DMS153 (cell line): ENCODE results near the gene CD3G.
A peak's percentile ranks its signal among the peaks of the same experiment; 100 is the strongest.

Experiments used
- DNase-seq: peaks from one replicate; lab custom pipeline; 2025; lab: John Stamatoyannopoulos, UW

The CD3G gene

GRCh38 chr11:118325283-118325682 is 18.9 kb upstream of the CD3G start:
- no peak for DNase-seq

DNA sequence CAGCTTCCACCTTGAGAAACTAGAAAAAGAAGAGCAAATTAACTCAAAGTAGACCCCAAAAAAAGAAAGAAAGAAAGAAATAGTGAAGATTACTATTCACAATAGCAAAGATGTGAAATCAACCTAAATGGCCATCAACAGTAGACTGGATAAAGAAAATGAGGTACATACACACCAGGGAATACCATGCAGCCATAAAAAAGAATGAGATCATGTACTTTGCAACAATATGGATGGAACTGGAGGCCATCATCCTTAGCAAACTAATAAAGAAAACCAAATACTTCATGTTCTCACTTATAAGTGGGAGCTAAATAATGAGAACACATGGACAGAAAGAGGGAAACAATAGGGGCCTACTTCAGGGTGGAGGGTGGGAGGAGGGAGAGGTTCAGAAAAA is 15.4 kb upstream of the CD3G start:
- DNase-seq: no peak

- DNase-seq: no peak
Measured at GRCh38 chr11:118334745-118335144, 9.4 kb upstream of the CD3G start.

- DNase-seq: no peak
Measured at GRCh38 chr11:118338637-118339061, 5.5 kb upstream of the CD3G start.

DNA sequence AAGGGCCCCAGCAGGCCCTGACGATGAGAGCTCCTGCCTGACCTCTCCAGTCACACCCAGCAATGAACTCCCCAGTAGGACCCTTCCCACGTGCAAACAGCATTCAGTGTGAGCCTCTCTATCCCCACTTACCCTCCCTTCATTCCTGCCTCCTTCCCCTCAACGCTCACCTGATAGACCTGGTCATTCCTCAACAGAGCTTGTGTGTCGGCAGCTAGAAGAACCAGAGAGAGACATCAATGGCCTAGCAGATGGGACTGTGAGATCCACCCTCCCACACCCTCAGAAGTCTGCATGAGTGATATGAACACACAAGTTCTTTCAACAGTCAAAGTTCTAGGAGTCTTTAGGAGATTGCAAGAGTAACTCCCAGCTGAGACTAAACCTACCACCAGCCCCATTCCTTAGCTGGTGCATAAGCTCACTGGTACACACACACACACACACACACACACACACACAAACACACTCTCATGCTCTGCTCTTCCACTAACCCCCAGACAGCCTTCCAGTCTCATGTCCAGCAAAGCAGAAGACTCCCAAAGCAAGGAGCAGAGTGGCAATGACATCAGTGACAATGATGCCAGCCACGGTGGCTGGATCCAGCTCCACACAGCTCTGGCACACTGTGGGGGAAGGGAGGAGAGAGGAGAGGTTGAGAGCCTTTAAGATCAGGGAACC is 4.7 kb upstream of the CD3G start:
- no peak for DNase-seq

- no peak for DNase-seq
Measured at GRCh38 chr11:118340449-118340848, 3.7 kb upstream of the CD3G start.

- DNase-seq: no peak
Measured at GRCh38 chr11:118341261-118341660, 2.9 kb upstream of the CD3G start.

- DNase-seq: no peak
Measured at GRCh38 chr11:118341815-118342489, 2.2 kb upstream of the CD3G start.

DNA sequence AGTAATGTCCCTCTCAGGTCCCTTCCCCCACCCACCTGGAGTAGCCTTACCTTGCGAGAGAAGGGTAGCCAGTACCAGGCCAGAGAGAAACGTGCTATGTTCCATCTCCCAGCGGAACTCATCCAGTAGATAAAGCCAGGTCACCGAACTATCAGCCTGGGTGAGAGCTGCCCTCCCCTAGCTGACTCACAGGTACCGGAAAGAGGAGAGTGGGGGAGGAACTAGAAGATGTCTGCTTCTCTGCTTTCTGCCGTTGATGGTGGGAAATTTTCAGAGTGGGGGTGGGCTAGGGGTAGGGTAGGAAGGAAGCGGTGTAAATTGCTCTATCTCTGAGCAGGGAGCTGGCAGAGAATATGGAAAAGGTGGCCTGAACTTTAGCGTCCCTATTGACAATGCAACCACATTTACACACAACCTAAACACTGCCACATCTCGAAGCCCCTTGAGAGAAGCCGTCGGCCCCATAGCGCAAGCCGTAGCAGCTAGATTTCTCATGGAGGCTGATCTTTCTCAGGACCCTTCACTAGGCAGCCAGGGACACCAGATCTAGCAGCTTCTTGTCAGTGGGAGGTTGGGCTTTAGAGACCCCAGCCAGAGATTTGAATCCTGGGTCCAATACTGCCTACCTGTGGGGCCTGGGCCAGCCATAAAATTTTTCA is 1.5 kb upstream of the CD3G start, which contains the start of gene CD3D:
TSS of gene CD3D (minus strand) at position 203 of the 659 bp plus-strand sequence. CDS start at position 105, 98 bp downstream.
- DNase-seq: no peak

GRCh38 chr11:118343248-118343647 is 896 bp upstream of the CD3G start:
- DNase-seq: no peak

DNA sequence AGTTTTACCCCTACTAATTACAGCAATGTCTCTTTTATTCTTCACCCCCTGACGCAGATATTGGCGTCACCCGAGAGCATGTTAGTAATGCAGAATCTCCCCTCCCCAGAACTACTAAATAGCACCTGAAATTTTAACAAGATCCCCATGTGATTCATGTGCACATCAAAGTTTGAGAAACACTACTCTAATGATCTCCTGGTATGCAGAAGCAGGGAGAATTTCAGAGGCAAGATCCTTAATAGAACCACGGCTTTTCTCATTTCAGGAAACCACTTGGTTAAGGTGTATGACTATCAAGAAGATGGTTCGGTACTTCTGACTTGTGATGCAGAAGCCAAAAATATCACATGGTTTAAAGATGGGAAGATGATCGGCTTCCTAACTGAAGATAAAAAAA is 5.3 kb downstream of the CD3G start:
- DNase-seq: no peak

DNA sequence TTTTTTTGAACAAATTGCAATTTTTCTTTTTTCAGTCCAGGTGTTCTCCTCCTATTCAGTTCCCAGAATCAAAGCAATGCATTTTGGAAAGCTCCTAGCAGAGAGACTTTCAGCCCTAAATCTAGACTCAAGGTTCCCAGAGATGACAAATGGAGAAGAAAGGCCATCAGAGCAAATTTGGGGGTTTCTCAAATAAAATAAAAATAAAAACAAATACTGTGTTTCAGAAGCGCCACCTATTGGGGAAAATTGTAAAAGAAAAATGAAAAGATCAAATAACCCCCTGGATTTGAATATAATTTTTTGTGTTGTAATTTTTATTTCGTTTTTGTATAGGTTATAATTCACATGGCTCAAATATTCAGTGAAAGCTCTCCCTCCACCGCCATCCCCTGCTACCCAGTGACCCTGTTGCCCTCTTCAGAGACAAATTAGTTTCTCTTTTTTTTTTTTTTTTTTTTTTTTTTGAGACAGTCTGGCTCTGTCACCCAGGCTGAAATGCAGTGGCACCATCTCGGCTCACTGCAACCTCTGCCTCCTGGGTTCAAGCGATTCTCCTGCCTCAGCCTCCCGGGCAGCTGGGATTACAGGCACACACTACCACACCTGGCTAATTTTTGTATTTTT is 9.1 kb downstream of the CD3G start:
- DNase-seq: no peak

DNA sequence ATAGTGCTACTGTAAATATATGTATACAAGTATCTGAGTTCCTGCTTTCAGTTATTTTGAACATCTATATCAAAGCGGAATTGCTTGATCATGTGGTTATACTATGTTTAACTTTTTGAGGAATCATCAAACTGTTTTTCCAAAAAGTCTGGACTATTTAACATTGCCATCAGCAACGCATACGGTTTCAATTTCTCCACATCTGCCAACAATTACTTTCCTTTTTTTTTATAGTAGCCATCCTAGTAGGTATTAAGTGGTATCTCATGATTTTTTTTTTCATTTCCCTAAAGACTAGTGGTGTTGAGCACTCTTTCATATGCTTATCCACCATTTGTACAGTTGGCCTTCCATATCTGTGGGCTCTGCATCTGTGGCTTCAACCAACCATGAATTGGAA is 13.9 kb downstream of the CD3G start:
- DNase-seq: no peak

GRCh38 chr11:118359295-118359958 is 15.3 kb downstream of the CD3G start, which contains the start of gene UBE4A:
TSS of gene UBE4A (plus strand) at chr11:118359600. CDS start at chr11:118365081, 5,481 bp downstream.
- peak; percentile 83 for DNase-seq

- no peak for DNase-seq
Measured at GRCh38 chr11:118364956-118365615, 20.9 kb downstream of the CD3G start.

DNA sequence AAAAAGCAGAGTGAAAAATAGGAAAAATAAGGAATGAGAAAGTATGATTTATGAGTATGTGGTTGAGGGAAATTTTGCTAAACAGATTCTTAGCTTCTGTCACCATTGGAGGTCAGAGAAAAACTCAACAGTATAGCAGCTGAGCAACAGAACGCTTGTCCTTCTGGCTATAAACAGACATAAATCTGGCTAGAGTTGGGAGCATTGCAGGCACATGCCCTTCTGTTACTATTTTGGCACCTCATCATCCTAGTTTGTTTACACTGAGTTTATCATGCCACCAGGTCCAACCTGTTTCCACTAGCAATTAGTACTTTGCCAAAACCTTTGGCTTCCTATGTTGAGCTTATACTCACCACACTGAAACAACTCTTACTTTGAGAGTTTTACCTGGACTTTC is 22.1 kb downstream of the CD3G start:
- DNase-seq: no peak

DNA sequence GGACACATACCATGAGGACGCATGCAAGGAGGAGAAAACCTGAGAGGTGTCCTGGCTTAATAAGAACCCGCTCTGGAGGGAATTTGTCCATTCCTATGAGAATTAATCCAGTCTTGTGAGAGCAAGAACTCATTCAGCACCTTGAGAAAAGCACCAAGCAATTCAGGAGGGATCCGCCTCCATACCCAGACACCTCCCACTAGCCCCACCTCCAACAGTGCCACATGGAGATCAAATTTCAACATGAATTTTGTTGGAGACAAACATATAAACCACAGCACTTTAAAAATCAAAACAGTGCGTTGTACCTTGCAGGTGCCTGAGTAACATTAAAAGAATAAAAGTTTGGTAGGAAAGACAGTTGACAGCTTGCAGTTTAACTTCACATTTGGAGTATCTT is 26.6 kb downstream of the CD3G start:
- no peak for DNase-seq

GRCh38 chr11:118373263-118373662 is 29.1 kb downstream of the CD3G start:
- DNase-seq: no peak

- DNase-seq: no peak
Measured at GRCh38 chr11:118373871-118374270, 29.7 kb downstream of the CD3G start.

DNA sequence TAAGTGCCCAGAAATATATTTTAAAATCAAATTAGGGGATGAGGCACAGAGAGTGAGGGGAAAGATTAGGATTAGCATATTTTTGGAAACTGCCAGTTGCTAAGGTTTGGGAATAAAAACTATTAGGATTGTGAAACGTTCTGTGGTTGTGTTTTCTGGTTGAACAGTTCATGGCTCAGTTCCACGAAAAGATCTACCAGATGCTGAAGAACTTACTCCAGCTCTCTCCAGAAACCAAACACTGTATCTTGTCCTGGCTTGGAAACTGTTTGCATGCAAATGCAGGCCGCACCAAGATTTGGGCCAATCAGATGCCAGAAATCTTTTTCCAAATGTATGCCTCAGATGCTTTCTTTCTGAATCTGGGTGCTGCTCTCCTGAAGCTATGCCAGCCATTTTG is 30.6 kb downstream of the CD3G start:
- no peak for DNase-seq

DNA sequence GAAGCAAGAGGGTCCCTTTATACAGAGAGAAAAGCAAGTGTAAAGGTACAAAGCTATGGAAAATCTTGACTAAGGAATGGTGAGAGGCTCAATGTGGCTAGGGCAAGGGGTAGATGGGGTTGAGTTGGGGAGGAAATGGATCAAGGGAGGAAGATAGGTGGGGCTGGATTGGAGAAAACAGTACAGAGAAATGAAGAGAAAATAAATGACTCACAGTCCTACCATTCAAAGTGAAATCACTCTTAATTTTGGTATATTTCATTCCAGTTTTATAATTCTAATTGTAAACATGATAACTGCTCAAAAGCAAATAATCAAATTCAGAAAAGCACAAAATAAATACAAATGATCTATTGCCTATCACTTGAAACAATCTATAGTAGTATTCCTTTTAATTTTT is 31.8 kb downstream of the CD3G start:
- DNase-seq: no peak

DNA sequence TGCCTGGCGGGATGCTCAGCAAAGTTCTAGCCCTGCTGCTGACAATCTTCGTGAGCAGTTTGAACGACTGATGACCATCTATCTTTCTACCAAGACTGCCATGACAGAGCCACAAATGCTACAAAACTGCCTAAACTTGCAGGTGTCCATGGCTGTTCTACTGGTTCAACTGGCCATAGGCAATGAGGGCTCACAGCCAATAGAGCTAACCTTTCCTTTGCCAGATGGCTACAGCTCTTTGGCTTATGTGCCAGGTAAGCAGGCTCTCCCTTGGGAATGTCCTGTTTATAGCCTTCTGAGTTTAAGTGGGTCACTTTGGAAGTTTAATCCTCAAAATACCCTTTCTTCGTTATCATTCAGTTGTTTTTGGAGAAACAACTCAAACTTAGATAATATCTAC is 35.4 kb downstream of the CD3G start:
- DNase-seq: no peak
